GM12892 (cell line): ENCODE data around the gene SUGCT.

Experiments
- POLR2A ChIP-seq: IDR thresholded peaks from 2 replicates; pipeline ENCODE4 v1.6.1; 2011; ENCODE audit warnings: low read depth, low read length, control low read depth
- POLR2AphosphoS5 ChIP-seq: IDR thresholded peaks from 2 replicates; pipeline ENCODE4 v1.6.1; 2011; ENCODE audit warnings: low read depth, low read length, control low read depth

- TF ChIP-seq POLR2A = no peak
- TF ChIP-seq POLR2AphosphoS5 = no peak
These were observed 88.8 kb downstream of the SUGCT start for GRCh38 chr7:40223451-40224127.
